ENCODE results near the gene HIRA.

DNA sequence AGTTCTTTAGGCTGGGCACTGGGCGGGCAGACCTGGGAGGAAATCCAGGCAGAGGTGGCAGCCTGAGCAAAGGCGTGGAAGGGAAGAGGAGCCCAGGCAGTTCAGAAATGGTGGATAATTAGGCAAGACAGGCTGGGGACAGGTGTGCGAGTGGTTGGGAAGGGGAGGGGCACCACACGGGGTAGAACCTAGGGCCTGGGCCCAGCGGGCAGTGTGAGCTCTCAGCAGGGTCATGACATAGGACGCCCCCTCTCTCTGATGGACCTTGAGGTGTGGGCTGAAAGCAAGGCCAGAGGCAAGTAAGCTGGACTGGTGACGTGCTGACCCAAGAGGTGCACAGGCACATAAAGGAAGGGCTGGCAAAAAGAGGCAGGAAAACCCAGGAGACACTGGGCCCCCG, 40.7 kb upstream of the HIRA start:
- TF ChIP-seq CTCF (IDR thresholded peaks at IDR 0.05) (no peak), TCF7L2 (IDR thresholded peaks at IDR 0.05; ENCODE audit: low read depth, low read length) (no peak), POLR2AphosphoS5 (IDR thresholded peaks at IDR 0.05; ENCODE audit: low read depth, low read length) (no peak)
